Measurements from ENCODE around the gene DNASE2B.

Gene DNASE2B

DNA sequence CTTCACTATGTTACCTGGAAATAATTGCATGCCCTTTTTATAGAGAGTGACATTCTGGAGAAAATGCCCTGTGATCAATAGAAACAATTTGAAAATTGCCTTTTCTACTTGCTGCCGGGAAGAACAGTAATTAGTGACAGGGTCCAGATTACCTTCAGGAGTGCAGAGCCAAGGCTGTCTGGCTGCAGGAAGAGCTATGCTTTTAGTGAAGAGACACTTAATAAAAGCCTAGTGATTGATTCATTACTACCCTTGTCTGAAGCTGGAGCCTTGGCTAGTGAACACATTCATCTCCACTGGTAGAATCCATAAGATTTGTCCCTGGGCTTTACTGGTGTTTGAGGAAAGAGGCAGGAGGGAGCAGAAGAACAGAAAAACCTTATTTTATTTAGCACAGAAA lies 12.9 kb upstream of the DNASE2B start:
- no peaks in the 10 kb centered on the region for H3K9me3 Mint-ChIP-seq
- H3K36me3 Mint-ChIP-seq (ENCODE audit: low read depth): no peaks in the 10 kb centered on the region
- no peak overlapping the region for H3K4me3 Mint-ChIP-seq
- H3K27ac Mint-ChIP-seq: no peak overlapping the region
- no peak for DNase-seq
- peaks cover 4% of the 10 kb centered on the region for H3K4me1 Mint-ChIP-seq (ENCODE audit: low read depth)
- H3K27me3 Mint-ChIP-seq: peaks cover 9% of the 10 kb centered on the region

DNA sequence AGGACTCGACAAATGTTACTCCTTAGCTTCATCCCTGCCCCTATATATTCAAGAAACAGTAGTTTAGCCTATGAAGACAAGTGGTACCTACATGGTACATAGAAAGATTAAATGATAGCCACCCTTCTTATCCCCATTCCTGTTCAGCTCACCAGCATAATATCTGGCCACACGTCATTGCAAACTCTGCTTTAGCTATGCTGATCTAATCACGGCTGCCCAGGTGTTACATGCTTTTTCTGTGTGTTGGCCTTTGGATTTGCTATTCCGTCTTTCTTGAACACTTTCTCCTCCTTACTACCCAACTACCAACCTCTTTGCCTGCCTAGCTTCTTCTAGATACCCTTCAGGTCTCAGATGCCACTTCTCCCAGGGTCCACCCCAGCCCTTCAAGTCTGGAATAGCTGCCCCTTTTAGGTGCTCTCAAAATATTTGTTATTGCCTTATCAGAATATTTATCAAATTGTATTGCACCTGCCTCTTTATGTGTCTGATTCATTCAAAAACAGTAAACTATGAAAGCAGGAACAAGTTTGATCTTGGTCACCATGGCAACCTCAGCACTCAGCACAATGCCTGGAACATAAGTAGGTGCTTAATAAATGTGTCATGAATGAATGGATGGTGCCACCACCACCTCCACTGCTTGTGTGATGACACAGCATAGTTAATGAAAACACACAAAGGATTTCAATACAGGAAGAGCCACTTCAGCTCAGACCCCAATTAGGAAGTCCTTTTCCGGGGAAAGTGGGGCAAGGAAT lies 11.4 kb upstream of the DNASE2B start:
- Mint-ChIP-seq H3K4me3 (no peak overlapping the region), H3K9me3 (no peaks in the 10 kb centered on the region), H3K36me3 (ENCODE audit: low read depth) (no peaks in the 10 kb centered on the region), H3K4me1 (ENCODE audit: low read depth) (peaks cover 4% of the 10 kb centered on the region), H3K27ac (no peak overlapping the region), H3K27me3 (peaks cover 9% of the 10 kb centered on the region)
- no peak for DNase-seq

DNA sequence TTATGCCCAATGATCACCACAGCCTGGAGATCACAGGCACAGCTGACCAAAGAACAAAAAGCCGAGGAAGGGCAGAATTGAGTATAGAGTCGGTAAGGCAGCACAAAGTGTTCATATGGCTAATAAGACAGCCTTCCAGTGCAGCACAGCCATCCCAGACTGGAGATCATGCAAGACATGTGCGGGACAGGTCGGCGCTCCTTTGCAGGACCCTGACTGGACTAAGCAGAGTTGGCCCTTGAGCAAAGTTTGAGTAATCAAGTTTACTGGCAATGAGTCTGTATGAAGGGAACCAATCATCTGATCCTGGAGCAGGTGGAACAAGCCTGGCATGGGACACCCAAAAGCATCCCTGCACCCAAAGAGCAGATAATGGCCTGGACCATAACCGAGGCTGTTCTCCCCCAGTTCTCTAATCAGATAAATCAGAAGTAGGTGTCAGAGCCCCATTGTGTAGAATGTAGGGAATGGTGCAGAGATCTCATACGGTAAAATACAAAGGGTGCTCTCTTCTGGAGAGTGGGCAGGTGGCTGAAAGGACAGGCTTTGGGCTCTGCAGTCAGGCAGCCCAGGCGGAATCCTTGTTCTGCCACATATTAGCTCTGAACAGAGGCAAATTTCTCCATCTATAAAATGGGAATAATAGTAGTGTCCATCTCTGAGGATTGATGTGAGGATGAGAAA lies 10.7 kb upstream of the DNASE2B start:
- no peaks in the 10 kb centered on the region for H3K4me1 Mint-ChIP-seq (ENCODE audit: low read depth)
- peaks cover 5% of the 10 kb centered on the region for H3K27me3 Mint-ChIP-seq
- H3K36me3 Mint-ChIP-seq (ENCODE audit: low read depth): no peaks in the 10 kb centered on the region
- no peaks in the 10 kb centered on the region for H3K9me3 Mint-ChIP-seq
- DNase-seq: no peak
- H3K27ac Mint-ChIP-seq: no peak overlapping the region
- no peak overlapping the region for H3K4me3 Mint-ChIP-seq

DNA sequence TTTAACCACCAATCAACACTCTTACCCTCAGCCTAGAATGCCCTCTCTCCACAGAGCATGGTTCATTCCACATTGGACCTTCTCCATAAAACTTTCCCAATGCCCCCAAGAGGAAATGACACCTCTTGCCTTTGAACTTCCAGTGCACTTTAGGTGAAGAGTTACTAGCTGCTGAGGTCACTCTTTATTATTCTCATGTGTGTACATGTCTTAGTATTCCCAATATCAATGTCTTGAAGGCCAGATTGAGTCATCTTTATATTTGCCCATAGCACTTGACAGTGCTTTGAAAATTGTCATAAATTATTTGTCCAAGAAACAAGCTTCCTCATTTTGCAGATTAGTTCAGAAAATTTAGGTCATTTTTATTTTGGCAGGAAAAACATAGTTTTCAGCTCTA lies 8.1 kb upstream of the DNASE2B start:
- no peak for DNase-seq
- Mint-ChIP-seq H3K27ac (no peak overlapping the region), H3K27me3 (no peaks in the 10 kb centered on the region), H3K9me3 (no peaks in the 10 kb centered on the region), H3K4me3 (no peak overlapping the region), H3K4me1 (ENCODE audit: low read depth) (no peaks in the 10 kb centered on the region), H3K36me3 (ENCODE audit: low read depth) (no peaks in the 10 kb centered on the region)

DNA sequence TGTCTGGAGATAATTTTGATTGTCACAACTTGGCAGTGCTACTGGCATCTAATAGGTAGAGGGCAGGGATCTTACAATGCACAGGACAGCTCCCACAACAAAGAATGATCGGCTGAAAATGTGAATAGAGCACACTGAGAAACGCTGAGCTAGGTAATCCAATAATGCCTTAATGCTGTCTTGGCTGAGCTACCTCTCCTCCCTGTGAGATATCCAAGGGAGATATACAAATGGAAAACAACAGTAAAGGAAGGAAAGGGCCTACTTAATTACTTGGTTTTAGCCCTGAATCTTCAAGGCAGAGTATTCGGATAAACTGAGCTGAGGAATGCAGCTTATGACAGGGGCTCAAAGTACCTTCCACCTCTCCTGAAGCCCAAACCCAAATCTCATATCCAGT lies 2.9 kb downstream of the DNASE2B start:
- no peaks in the 10 kb centered on the region for H3K27me3 Mint-ChIP-seq
- H3K4me3 Mint-ChIP-seq: no peak overlapping the region
- H3K4me1 Mint-ChIP-seq (ENCODE audit: low read depth): no peaks in the 10 kb centered on the region
- no peaks in the 10 kb centered on the region for H3K36me3 Mint-ChIP-seq (ENCODE audit: low read depth)
- H3K9me3 Mint-ChIP-seq: no peaks in the 10 kb centered on the region
- DNase-seq: no peak
- H3K27ac Mint-ChIP-seq: no peak overlapping the region

DNA sequence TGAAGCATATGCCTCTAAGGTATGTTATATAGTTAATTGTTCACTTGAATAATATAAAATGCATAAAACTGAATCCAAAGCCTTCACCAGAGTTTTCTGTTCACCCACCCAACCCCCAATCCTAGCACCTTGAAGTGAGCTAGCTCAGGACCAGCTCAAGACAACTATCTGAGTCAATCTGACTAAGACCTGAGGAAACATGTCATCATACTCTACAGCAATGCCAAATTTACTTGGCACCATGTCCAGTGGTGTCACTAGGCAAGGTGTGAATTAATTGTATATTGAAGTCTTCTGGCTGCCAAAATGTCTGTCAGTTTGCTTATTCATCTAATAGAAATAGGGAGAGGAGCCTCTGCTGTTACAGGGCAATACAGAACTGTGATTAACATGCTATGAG lies 3.8 kb downstream of the DNASE2B start:
- Mint-ChIP-seq H3K4me3 (no peak overlapping the region), H3K27me3 (no peaks in the 10 kb centered on the region), H3K9me3 (no peaks in the 10 kb centered on the region), H3K27ac (no peak overlapping the region), H3K36me3 (ENCODE audit: low read depth) (no peaks in the 10 kb centered on the region), H3K4me1 (ENCODE audit: low read depth) (no peaks in the 10 kb centered on the region)
- no peak for DNase-seq

DNA sequence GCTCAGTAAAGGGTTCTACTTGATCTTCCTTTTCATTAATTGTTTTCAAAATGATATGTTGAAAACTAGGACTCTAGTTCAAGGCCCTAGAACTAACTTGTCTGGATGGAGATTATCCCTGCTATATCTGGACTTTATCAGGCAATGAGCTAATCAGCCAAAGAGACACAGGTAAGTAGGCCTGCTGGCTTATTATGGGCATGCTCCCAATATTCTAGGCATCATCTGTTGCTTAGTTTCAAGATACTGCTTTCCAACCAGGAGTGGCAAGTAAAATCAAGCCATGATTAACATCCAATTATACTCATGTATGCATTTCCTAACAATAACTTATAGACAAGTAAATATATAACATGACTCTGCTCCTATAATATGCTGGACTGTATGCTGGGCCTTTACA lies 4.2 kb downstream of the DNASE2B start:
- Mint-ChIP-seq H3K4me3 (no peak overlapping the region), H3K27ac (no peak overlapping the region), H3K36me3 (ENCODE audit: low read depth) (no peaks in the 10 kb centered on the region), H3K27me3 (no peaks in the 10 kb centered on the region), H3K9me3 (no peaks in the 10 kb centered on the region), H3K4me1 (ENCODE audit: low read depth) (no peaks in the 10 kb centered on the region)
- no peak for DNase-seq

DNA sequence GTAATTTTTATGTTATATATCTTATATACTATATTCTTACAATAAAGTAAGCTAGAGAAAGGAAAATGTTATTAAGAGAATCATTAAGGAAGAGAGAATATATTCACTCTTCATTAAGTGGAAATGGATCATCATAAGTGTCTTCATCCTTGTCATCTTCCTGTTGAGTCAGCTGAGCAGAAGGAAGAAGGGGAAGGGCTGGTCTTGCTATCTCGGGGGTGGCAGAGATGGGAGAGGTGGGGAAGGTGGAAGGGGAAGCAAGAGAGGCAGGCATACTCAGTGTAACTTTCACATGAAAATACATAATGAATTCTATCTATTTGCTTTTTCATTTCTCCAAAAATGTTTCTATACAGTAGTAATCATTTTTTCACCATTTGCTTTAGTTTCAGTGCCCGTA lies 5.1 kb downstream of the DNASE2B start:
- H3K4me3 Mint-ChIP-seq: no peak overlapping the region
- no peak overlapping the region for H3K27ac Mint-ChIP-seq
- no peak for DNase-seq
- no peaks in the 10 kb centered on the region for H3K27me3 Mint-ChIP-seq
- no peaks in the 10 kb centered on the region for H3K4me1 Mint-ChIP-seq (ENCODE audit: low read depth)
- H3K9me3 Mint-ChIP-seq: no peaks in the 10 kb centered on the region
- H3K36me3 Mint-ChIP-seq (ENCODE audit: low read depth): no peaks in the 10 kb centered on the region

DNA sequence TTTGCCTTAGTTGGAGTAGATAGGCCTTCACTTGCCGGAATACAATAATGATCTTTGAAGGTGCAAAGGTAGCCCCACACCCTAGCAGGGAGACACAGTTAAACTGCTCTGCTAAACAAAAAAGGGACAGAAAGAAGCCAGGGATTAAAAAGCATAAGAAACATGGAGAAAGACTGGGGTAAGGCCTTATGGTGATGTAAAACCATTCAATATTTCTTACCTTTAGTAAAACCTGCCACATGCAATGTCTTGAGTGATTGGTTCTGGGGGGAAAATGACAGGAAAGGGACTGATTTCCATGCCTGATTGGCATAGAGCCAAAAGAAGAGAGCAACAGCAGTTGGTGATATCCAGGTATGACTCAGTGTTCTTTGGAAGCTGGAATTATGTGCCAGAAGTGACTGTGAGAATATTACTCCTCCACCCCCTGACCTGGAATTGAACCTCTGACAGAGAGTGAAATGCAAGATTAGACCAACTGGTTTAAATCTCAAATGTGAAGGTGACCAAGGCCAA lies 8.1 kb downstream of the DNASE2B start:
- no peak overlapping the region for H3K27ac Mint-ChIP-seq
- H3K9me3 Mint-ChIP-seq: no peaks in the 10 kb centered on the region
- H3K4me3 Mint-ChIP-seq: no peak overlapping the region
- no peaks in the 10 kb centered on the region for H3K36me3 Mint-ChIP-seq (ENCODE audit: low read depth)
- no peak for DNase-seq
- no peaks in the 10 kb centered on the region for H3K27me3 Mint-ChIP-seq
- no peaks in the 10 kb centered on the region for H3K4me1 Mint-ChIP-seq (ENCODE audit: low read depth)

DNA sequence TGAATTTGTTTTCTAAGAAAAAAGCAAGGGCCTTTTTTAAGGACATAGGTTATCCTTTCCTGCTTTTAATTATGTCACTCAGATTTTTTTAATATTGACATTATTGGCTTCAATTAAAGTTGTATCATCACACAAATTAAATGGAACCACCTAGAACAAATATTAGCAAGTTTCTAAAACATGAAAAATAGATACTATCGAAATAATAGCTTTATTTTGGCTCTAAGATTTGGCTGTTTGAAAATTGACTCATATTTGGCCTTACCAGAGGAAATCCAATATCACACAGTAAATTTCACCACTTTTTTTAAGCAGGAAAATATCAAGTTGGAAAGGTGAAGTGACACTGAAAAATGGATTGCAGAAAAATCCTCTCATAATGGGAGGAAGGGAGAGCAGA lies 9.2 kb downstream of the DNASE2B start:
- Mint-ChIP-seq H3K27ac (no peak overlapping the region), H3K4me3 (no peak overlapping the region), H3K27me3 (no peaks in the 10 kb centered on the region), H3K4me1 (ENCODE audit: low read depth) (no peaks in the 10 kb centered on the region), H3K36me3 (ENCODE audit: low read depth) (no peaks in the 10 kb centered on the region), H3K9me3 (no peaks in the 10 kb centered on the region)
- no peak for DNase-seq

DNA sequence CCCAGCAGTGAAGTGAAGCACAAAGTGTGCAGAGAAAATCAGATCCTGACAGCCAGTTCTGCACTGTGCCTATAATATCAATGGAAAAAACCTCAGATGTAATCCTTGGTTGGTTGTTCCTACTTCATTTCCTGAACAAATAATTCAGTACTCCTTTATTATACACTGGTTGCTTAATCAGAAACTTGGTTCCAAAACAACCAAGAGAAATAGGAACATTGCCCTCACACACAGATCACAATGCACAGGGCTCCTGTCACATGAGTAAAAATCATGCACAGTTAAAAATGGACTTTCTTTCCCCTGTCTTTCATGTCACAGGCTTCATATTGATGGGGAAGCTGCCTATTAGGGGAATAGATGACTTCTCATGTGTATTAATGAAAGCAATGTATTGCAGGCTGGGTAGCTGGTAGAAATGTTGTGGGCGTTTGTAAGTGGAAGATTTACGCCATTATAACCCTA lies 9.7 kb downstream of the DNASE2B start:
- Mint-ChIP-seq H3K9me3 (no peaks in the 10 kb centered on the region), H3K4me3 (no peak overlapping the region)

DNA sequence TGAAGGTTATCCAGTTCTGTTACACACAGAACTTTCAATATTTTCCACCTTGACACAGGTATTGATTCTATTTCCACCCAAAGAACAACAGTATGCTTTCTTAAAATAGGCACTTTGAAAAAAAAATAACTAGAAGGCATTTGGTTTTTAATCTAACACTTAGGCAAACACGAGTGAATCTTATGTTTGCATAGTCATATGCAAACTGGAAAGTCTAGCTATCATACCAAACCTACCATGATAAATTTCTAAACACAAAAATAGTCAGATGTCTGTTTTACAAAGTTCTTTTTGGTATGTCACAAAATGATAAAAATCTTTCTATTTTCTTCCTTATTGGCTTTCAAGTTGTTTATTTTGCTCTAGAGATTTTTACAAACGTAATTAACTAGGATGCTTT lies 11.6 kb downstream of the DNASE2B start:
- Mint-ChIP-seq H3K4me3 (no peak overlapping the region), H3K9me3 (no peaks in the 10 kb centered on the region), H3K36me3 (ENCODE audit: low read depth) (no peaks in the 10 kb centered on the region), H3K27ac (no peak overlapping the region), H3K27me3 (no peaks in the 10 kb centered on the region), H3K4me1 (ENCODE audit: low read depth) (no peaks in the 10 kb centered on the region)
- no peak for DNase-seq

More for the DNA sequence above, 9.7 kb downstream of the DNASE2B start:
- no peaks in the 10 kb centered on the region for H3K36me3 Mint-ChIP-seq (ENCODE audit: low read depth)
- no peak overlapping the region for H3K27ac Mint-ChIP-seq
- no peak for DNase-seq
- no peaks in the 10 kb centered on the region for H3K27me3 Mint-ChIP-seq
- no peaks in the 10 kb centered on the region for H3K4me1 Mint-ChIP-seq (ENCODE audit: low read depth)

DNA sequence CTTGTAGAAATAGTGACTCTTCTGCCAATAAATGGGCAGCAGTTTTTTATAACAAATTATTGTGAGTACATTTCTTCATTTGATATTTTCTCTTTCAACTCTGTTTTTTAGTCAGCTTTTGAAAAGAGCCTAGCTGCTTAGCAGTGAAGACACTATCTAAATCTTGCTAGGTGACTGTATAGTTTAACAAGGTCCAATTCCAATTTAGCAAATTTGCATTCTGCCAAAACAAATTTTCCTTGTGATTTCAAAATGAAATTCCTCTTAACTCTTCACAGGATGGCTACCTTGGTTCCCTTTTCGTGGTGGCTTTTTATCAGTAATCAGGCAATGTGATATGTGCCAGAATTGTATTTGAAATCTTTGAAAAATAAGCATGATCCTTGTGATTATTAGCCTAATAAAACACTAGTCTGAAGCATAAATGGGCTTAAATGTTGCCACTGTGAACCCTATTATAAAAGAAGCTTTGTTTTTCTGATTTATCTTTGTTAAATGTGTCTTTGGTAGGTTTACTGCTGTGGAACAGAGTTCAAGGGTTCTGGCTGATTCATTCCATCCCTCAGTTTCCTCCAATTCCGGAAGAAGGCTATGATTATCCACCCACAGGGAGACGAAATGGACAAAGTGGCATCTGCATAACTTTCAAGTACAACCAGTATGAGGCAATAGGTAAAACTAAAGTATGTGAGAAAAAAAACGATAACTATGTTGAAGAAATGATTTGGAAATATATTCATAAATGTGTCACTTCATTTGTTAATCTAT lies 12.2 kb downstream of the DNASE2B start:
- no peaks in the 10 kb centered on the region for H3K36me3 Mint-ChIP-seq (ENCODE audit: low read depth)
- H3K4me3 Mint-ChIP-seq: no peak overlapping the region
- H3K27me3 Mint-ChIP-seq: no peaks in the 10 kb centered on the region
- no peaks in the 10 kb centered on the region for H3K9me3 Mint-ChIP-seq
- no peak overlapping the region for H3K27ac Mint-ChIP-seq
- no peak for DNase-seq
- no peaks in the 10 kb centered on the region for H3K4me1 Mint-ChIP-seq (ENCODE audit: low read depth)

DNA sequence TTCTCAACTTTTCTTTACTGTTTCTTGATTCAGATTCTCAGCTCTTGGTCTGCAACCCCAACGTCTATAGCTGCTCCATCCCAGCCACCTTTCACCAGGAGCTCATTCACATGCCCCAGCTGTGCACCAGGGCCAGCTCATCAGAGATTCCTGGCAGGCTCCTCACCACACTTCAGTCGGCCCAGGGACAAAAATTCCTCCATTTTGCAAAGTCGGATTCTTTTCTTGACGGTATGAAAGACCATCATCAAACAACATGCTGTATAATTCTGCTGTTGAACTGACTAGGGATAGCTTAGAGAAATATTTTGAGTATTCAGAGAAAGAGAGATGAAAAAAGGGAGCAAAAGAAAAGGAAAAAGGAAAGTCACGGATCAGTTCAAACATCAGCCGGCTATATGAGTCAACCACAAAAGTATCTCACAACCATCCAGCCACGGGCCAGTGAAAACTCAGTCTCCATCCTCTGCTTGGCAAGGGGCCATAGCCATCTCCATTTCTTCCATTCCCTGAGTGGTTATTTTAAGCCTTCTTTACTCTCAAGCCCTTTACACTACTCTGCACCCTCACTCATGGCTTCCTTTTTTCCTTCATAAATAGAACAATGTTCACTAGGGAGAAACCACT lies 14.1 kb downstream of the DNASE2B start:
- Mint-ChIP-seq H3K4me1 (ENCODE audit: low read depth) (no peaks in the 10 kb centered on the region), H3K27me3 (no peaks in the 10 kb centered on the region), H3K9me3 (no peaks in the 10 kb centered on the region), H3K36me3 (ENCODE audit: low read depth) (no peaks in the 10 kb centered on the region), H3K4me3 (no peak overlapping the region), H3K27ac (no peak overlapping the region)
- no peak for DNase-seq

Data from activated T-cell treated with anti-CD3 and anti-CD28 coated beads, Interleukin-2, amount 50 U/mL, for 24 hours (primary cell).